HEK293T (cell line): ENCODE results near the gene SBF1.

Experiments used
- ARNT ChIP-seq: fragments of 450-650 bp; IDR thresholded peaks from 2 replicates; pipeline ENCODE4 v1.6.1; 2017; ENCODE audit warnings: mild to moderate bottlenecking
- BHLHE40 ChIP-seq: fragments of 450-650 bp; IDR thresholded peaks from 2 replicates; pipeline ENCODE4 v1.6.1; 2016; ENCODE audit warnings: mild to moderate bottlenecking, moderate library complexity, borderline replicate concordance
- ELF4 ChIP-seq: fragments of 450-650 bp; IDR thresholded peaks from 2 replicates; pipeline ENCODE4 v1.6.1; 2017; ENCODE audit warnings: antibody characterized with exemption
- NFRKB ChIP-seq: fragments of 450-650 bp; IDR thresholded peaks from 2 replicates; pipeline ENCODE4 v1.6.1; 2016; ENCODE audit warnings: mild to moderate bottlenecking, moderate library complexity
- SP1 ChIP-seq: fragments of 450-650 bp; IDR thresholded peaks from 2 replicates; pipeline ENCODE4 v1.6.1; 2017
- ZNF384 ChIP-seq: fragments of 450-650 bp; IDR thresholded peaks from 2 replicates; pipeline ENCODE4 v1.6.1; 2016

GRCh38 chr22:50419116-50419515 lies 55.7 kb downstream of the SBF1 start:
- TF ChIP-seq SP1 = no peak
- TF ChIP-seq ARNT = no peak
- TF ChIP-seq ELF4 = no peak
- TF ChIP-seq ZNF384 = no peak
- TF ChIP-seq BHLHE40 = no peak
- TF ChIP-seq NFRKB = no peak
